Bronchial epithelial cell (primary cell): Measurements from ENCODE around the gene EBLN2. TPM values are rescaled to one million over a fixed set of nuclear protein-coding genes. Genes with fewer than 3 reads are reported as not detected.

ENCODE experiments used
- DNase-seq: peaks from one replicate; pipeline ENCODE4 v3.0.0-alpha.2; 2010; ENCODE audit warnings: low read depth
- FAIRE-seq: peaks from 2 replicates; lab custom pipeline; 2011; peaks lifted over from hg19 to GRCh38; lab: Jason Lieb, UNC
- H3K27me3 ChIP-seq: 2 replicates; pipeline ENCODE4 v1.5.1; 2011; ENCODE audit warnings: low read length; ENCODE audit not compliant: control insufficient read depth, insufficient read depth
- H3K36me3 ChIP-seq: 2 replicates; pipeline ENCODE4 v1.5.1; 2011; ENCODE audit warnings: low read length; ENCODE audit not compliant: control insufficient read depth, insufficient read depth
- H3K4me3 ChIP-seq: 2 replicates; pipeline ENCODE4 v1.5.1; 2011; ENCODE audit warnings: mild to moderate bottlenecking, low read depth, low read length, control low read depth
- total RNA-seq: library from RNA; depleted of rRNA; stranded (reverse); fragments of >200 nt; gene quantifications from 2 replicates; pipeline ENCODE4 v1.2.1, GENCODE V29; 2014
- TF ChIP-seq, protein P1 (sequence below): IDR thresholded peaks from 2 replicates; pipeline ENCODE4 v1.5.1; 2011; ENCODE audit warnings: mild to moderate bottlenecking, moderate library complexity, low read length, control low read depth, inconsistent platforms; ENCODE audit not compliant: insufficient read depth, severe bottlenecking

EBLN2 gene
- total RNA-seq, 1 donor from 2014 or later = 5.3 TPM

DNA sequence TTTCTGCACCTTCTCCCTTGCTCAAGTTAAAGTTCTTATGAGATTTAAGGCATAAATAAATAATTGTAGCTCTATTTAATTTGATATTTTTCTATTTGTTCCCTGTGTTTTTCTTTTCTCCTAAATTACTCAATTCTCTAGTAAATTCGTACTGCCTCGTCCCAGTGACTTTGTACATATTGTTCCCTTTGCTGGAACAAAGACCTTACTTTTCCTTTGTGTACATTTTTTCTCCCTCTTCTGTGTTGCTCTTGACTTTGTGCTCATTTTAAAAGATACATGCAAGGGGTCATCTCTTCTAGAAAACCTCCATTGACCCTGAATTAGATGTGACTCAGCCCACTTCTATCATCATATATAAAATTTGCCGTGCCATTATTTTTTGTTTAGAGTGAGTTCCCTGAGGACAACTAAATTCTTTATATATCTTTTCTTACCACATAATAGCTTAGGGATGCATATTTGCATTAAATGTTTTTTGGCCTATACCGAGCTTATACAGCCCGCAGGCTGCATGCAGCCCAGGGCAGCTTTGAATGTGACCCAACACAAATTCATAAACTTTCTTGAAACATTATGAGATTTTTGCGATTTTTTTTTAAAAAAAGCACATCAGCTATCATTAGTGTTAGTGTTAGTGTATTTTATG lies 35.2 kb upstream of the EBLN2 start:
- FAIRE-seq = no peak

DNA sequence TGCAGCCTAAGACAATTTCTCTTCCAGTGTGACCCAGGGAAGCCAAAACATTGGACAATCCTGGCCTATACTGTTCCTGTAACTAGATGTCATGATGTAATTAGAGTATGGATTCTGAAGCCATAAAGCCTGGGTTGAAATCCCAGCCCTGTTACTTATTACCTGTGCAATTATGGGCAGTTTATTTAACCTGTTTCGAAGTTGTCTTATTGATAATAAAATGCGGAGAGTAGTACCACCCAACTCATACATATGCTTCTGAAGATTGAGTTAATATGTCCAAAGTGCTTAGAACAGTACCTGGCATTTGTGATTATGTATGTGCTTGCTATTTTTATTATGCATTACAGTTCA lies 34.7 kb upstream of the EBLN2 start:
- Histone ChIP-seq H3K36me3 (no peaks in the 10 kb centered on the region), H3K4me3 (no peak overlapping the region), H3K27me3 (no peaks in the 10 kb centered on the region)
- no peak for FAIRE-seq
- no peak for DNase-seq
- TF ChIP-seq, protein P1, sequence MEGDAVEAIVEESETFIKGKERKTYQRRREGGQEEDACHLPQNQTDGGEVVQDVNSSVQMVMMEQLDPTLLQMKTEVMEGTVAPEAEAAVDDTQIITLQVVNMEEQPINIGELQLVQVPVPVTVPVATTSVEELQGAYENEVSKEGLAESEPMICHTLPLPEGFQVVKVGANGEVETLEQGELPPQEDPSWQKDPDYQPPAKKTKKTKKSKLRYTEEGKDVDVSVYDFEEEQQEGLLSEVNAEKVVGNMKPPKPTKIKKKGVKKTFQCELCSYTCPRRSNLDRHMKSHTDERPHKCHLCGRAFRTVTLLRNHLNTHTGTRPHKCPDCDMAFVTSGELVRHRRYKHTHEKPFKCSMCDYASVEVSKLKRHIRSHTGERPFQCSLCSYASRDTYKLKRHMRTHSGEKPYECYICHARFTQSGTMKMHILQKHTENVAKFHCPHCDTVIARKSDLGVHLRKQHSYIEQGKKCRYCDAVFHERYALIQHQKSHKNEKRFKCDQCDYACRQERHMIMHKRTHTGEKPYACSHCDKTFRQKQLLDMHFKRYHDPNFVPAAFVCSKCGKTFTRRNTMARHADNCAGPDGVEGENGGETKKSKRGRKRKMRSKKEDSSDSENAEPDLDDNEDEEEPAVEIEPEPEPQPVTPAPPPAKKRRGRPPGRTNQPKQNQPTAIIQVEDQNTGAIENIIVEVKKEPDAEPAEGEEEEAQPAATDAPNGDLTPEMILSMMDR = no peak

More for the DNA sequence above, 35.2 kb upstream of the EBLN2 start:
- Histone ChIP-seq H3K27me3 (no peaks in the 10 kb centered on the region), H3K36me3 (no peaks in the 10 kb centered on the region), H3K4me3 (no peak overlapping the region)
- TF ChIP-seq, protein P1 = no peak
- DNase-seq = no peak

DNA sequence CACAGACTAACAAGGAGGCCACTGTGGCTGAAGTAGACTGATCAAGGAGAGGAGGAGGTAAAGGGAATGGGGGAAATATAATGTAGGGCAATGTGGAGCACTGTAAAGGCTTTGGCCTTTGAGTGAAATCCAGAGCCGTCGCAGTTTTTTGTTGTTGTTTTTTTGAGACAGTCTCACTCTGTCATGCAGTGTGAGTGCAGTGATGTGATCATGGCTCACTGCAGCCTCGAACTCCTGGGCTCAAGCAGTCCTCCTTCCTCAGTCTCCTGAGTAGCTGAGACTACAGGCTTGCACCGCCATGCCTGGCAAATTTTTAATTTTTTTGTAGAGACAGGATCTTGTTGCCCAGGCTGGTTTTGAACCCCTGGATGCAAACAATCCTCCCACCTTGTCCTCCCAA lies 32.7 kb upstream of the EBLN2 start:
- no peak overlapping the region for H3K4me3 ChIP-seq
- no peaks in the 10 kb centered on the region for H3K36me3 ChIP-seq
- TF ChIP-seq, protein P1 = no peak
- no peaks in the 10 kb centered on the region for H3K27me3 ChIP-seq
- FAIRE-seq = no peak
- DNase-seq = no peak

DNA sequence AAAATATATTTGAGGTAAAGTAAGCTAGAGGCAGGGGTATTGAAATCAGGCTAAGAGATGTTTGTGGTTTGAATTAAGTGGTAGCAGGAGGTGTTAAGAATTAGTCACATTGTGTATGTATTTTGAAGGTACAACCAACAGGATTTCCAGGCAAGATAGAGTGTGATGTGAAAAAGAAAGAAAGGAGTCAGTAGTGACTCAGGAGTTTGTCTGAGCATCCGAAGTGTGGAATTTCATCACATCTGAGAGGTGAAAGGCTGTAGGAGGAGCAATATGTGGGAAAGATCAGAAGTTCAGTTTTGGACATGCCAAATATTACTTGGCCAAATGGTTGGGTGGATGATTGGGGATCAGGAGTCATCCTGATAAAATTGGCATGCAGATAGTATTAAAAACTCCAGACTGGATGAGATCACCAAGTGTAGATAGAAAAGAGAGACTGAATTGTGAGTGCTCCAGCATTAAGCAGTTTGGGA lies 32.1 kb upstream of the EBLN2 start:
- FAIRE-seq (no peak), DNase-seq (peak; percentile 98)
- Histone ChIP-seq H3K4me3 (no peak overlapping the region), H3K36me3 (no peaks in the 10 kb centered on the region), H3K27me3 (no peaks in the 10 kb centered on the region)
- TF ChIP-seq, protein P1 = no peak

DNA sequence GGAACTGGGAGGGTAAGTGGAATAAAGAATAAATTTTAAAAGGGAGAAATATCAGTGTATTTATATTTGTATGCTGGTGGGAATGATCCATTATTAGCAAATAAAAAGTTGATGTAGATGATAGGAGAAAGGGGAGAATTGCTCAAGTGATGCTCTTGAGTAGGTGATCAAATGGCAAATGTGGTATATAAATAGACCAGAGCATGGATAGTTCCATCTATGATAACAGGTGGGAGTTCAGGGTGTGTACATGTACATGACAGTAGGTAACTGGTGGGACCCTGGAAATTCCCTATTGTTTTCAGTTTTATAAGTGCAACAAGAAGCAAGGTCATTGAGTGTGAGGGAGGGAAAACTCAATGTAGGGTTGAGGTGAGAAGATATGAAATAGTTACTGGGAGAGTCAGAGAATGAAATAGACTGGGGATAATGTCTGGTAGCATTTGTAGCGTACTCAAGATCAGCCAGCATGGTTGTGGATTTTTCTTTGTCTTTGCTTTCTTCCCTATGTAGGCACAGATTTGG lies 31.3 kb upstream of the EBLN2 start:
- Histone ChIP-seq H3K27me3 (no peaks in the 10 kb centered on the region), H3K4me3 (no peak overlapping the region), H3K36me3 (no peaks in the 10 kb centered on the region)
- TF ChIP-seq, protein P1 = no peak
- FAIRE-seq (no peak), DNase-seq (no peak)
